Fibroblast of pulmonary artery (primary cell): ENCODE results near the gene RGS9.

ENCODE experiments used
- DNase-seq: peaks from one replicate; pipeline ENCODE4 v3.0.0-alpha.2; 2010; ENCODE audit warnings: low read depth
- H3K4me3 ChIP-seq: replicated peaks from 2 replicates; pipeline ENCODE4 v1.5.1; 2011; ENCODE audit warnings: low read depth, mild to moderate bottlenecking, control low read depth, low read length, moderate library complexity
- CTCF ChIP-seq: IDR thresholded peaks from 2 replicates; pipeline ENCODE4 v1.5.1; 2011; ENCODE audit warnings: mild to moderate bottlenecking, control low read depth, low read length, inconsistent platforms; ENCODE audit errors: missing control alignments

RGS9 gene

GRCh38 chr17:65156835-65157565 lies 19.8 kb downstream of the RGS9 start:
- no peak for DNase-seq
- TF ChIP-seq CTCF, result no peak
- H3K4me3 ChIP-seq, result no peak overlapping the region

- no peak for DNase-seq
- no peak overlapping the region for H3K4me3 ChIP-seq
- no peak for TF ChIP-seq CTCF
Measured at GRCh38 chr17:65158041-65158440, 20.9 kb downstream of the RGS9 start.

GRCh38 chr17:65158622-65159021 lies 21.5 kb downstream of the RGS9 start:
- no peak for TF ChIP-seq CTCF
- H3K4me3 ChIP-seq, result no peak overlapping the region
- no peak for DNase-seq

GRCh38 chr17:65160516-65160915 lies 23.3 kb downstream of the RGS9 start:
- H3K4me3 ChIP-seq, result no peak overlapping the region
- no peak for DNase-seq
- no peak for TF ChIP-seq CTCF

- no peak for TF ChIP-seq CTCF
- H3K4me3 ChIP-seq, result no peak overlapping the region
- peak; percentile 68 for DNase-seq
Measured at GRCh38 chr17:65163990-65164495, 26.9 kb downstream of the RGS9 start.

- no peak overlapping the region for H3K4me3 ChIP-seq
- TF ChIP-seq CTCF, result no peak
- DNase-seq, result no peak
Measured at GRCh38 chr17:65166787-65167186, 29.6 kb downstream of the RGS9 start.

- DNase-seq, result no peak
- H3K4me3 ChIP-seq, result no peak overlapping the region
- no peak for TF ChIP-seq CTCF
Measured at GRCh38 chr17:65167566-65167965, 30.4 kb downstream of the RGS9 start.
